Neuronal stem cell (in vitro differentiated cells): Measurements from ENCODE around the gene DNASE1L3. TPM values are rescaled to one million over a fixed set of nuclear protein-coding genes. Genes with fewer than 3 reads are reported as not detected.

Source experiments
- DNase-seq: peaks from one replicate; pipeline ENCODE4 v3.0.0-alpha.2; 2013; ENCODE audit warnings: low spot score
- H2AFZ ChIP-seq: one replicate; pipeline ENCODE4 v1.6.1; 2013; ENCODE audit warnings: mild to moderate bottlenecking, low read length, inconsistent platforms
- H2AK5ac ChIP-seq: 2 replicates; pipeline ENCODE4 v1.6.1; 2013; ENCODE audit warnings: low read depth, mild to moderate bottlenecking, inconsistent platforms, low read length, moderate library complexity, mixed read lengths
- H2BK120ac ChIP-seq: 2 replicates; pipeline ENCODE4 v1.6.1; 2013; ENCODE audit warnings: low read depth, mild to moderate bottlenecking, inconsistent platforms, low read length, moderate library complexity, mixed read lengths
- H2BK12ac ChIP-seq: one replicate; pipeline ENCODE4 v1.6.1; 2013; ENCODE audit warnings: low read length, inconsistent platforms
- H2BK15ac ChIP-seq: 2 replicates; pipeline ENCODE4 v1.6.1; 2013; ENCODE audit warnings: mild to moderate bottlenecking, low read length, inconsistent platforms, mixed read lengths
- H2BK5ac ChIP-seq: one replicate; pipeline ENCODE4 v1.6.1; 2013; ENCODE audit warnings: inconsistent platforms, mild to moderate bottlenecking, low read length, moderate library complexity
- H3K14ac ChIP-seq: one replicate; pipeline ENCODE4 v1.6.1; 2013; ENCODE audit warnings: low read length, inconsistent platforms
- H3K18ac ChIP-seq: 2 replicates; pipeline ENCODE4 v1.6.1; 2013; ENCODE audit warnings: low read length, inconsistent platforms
- H3K23ac ChIP-seq: 2 replicates; pipeline ENCODE4 v1.6.1; 2013; ENCODE audit warnings: low read depth, mild to moderate bottlenecking, mixed read lengths, low read length, inconsistent platforms; ENCODE audit not compliant: poor library complexity
- H3K27ac ChIP-seq: replicated peaks from 3 replicates; pipeline ENCODE4 v1.5.1; 2013; ENCODE audit warnings: low read length, inconsistent platforms
- H3K27me3 ChIP-seq, 3 experiments: 2 replicates each; pipeline ENCODE4 v1.6.1; 2013; ENCODE audit warnings: low read length in 3 of 3, mild to moderate bottlenecking in 2 of 3, inconsistent platforms in 1 of 3, low read depth in 1 of 3, mixed read lengths in 1 of 3, moderate library complexity in 1 of 3; ENCODE audit not compliant: control insufficient read depth in 3 of 3, insufficient read depth in 3 of 3
- H3K36me3 ChIP-seq, 2 donors: replicated peaks in 1 of 2; 2 replicates each; pipeline ENCODE4 v1.6.1; 2013; ENCODE audit warnings: low read length in 2 of 2; ENCODE audit not compliant: control insufficient read depth in 2 of 2, insufficient read depth in 2 of 2
- H3K4ac ChIP-seq: 2 replicates; pipeline ENCODE4 v1.6.1; 2013; ENCODE audit warnings: inconsistent platforms, mild to moderate bottlenecking, low read length, moderate library complexity
- H3K4me1 ChIP-seq, 2 donors: 1 replicate in 1 of 2; 2 replicates in 1 of 2; pipeline ENCODE4 v1.6.1; 2013; ENCODE audit warnings: low read length in 2 of 2, low read depth in 1 of 2; ENCODE audit not compliant: control insufficient read depth in 2 of 2, insufficient read depth in 1 of 2
- H3K4me2 ChIP-seq: one replicate; pipeline ENCODE4 v1.6.1; 2013; ENCODE audit warnings: mild to moderate bottlenecking, low read length, inconsistent platforms; ENCODE audit not compliant: insufficient read depth, poor library complexity, severe bottlenecking
- H3K4me3 ChIP-seq, 2 donors: 2 replicates each; pipeline ENCODE4 v1.5.1; 2013; ENCODE audit warnings: low read length in 2 of 2, mild to moderate bottlenecking in 2 of 2, inconsistent platforms in 1 of 2, moderate library complexity in 1 of 2
- H3K79me1 ChIP-seq: one replicate; pipeline ENCODE4 v1.6.1; 2013; ENCODE audit warnings: low read depth, mild to moderate bottlenecking, inconsistent platforms, low read length, moderate library complexity
- H3K9ac ChIP-seq: one replicate; pipeline ENCODE4 v1.6.1; 2013; ENCODE audit warnings: mild to moderate bottlenecking, low read depth, low read length, inconsistent platforms; ENCODE audit not compliant: poor library complexity
- H3K9me3 ChIP-seq, 2 donors: replicated peaks in 1 of 2; 2 replicates each; pipeline versions ENCODE3 to v1.6.1; 2013; ENCODE audit warnings: low read length in 2 of 2, mild to moderate bottlenecking in 2 of 2, inconsistent platforms in 1 of 2, low read depth in 1 of 2, mixed read lengths in 1 of 2, moderate library complexity in 1 of 2; ENCODE audit not compliant: control insufficient read depth in 2 of 2, insufficient read depth in 1 of 2
- H4K8ac ChIP-seq: one replicate; pipeline ENCODE4 v1.6.1; 2013; ENCODE audit warnings: low read depth, mild to moderate bottlenecking, inconsistent platforms, low read length, moderate library complexity
- H4K91ac ChIP-seq: one replicate; pipeline ENCODE4 v1.6.1; 2013; ENCODE audit warnings: low read length, low read depth, mild to moderate bottlenecking, inconsistent platforms; ENCODE audit not compliant: poor library complexity
- WGBS, 2 donors: extraction: QIAGEN DNeasy Blood & Tissue Kit; methylation state at CpG; one replicate each; pipeline ENCODE4 v1.1.7; 2013; ENCODE audit warnings: missing lambda C conversion rate in 2 of 2, mixed read lengths in 1 of 2; ENCODE audit not compliant: insufficient read length in 2 of 2, insufficient replicate concordance in 1 of 2; ENCODE audit errors: extremely low coverage in 2 of 2; 5-methylcytosine and 5-hydroxymethylcytosine counted together
- polyA plus RNA-seq, 2 experiments: library from polyadenylated mRNA; stranded (reverse); fragments of 200-250 nt; gene quantifications; one replicate each; pipeline ENCODE4 v1.2.3, GENCODE V29; 2013

The DNASE1L3 gene
- polyA plus RNA-seq (2013, experiment 1 of 2) = not detected
- polyA plus RNA-seq (2013, experiment 2 of 2) = not detected

GRCh38 chr3:58210761-58211460 lies at the start of gene DNASE1L3:
TSS of gene DNASE1L3 (minus strand) at chr3:58210972. CDS start at chr3:58210906, 66 bp downstream.
- Histone ChIP-seq H3K9me3 (no peaks in the 10 kb centered on the region), H3K4ac (no peak within 1 kb of the TSS), H2BK5ac (no peak within 1 kb of the TSS), H3K4me3 (no peak within 1 kb of the TSS), H3K18ac (no peak within 1 kb of the TSS), H3K27me3 (peaks cover 0 to 42% (median 7%) of the 10 kb centered on the region in 3 experiments), H3K79me1 (no peaks in the 10 kb centered on the region), H3K4me1 (no peaks in the 10 kb centered on the region), H2AK5ac (no peak within 1 kb of the TSS), H3K36me3 (no peaks in the 10 kb centered on the region), H2BK12ac (no peak within 1 kb of the TSS), H3K9ac (no peak within 1 kb of the TSS), H3K27ac (no peak within 1 kb of the TSS), H3K14ac (no peak within 1 kb of the TSS), H2BK15ac (no peak within 1 kb of the TSS), H2AFZ (no peak within 1 kb of the TSS), H3K23ac (no peak within 1 kb of the TSS), H4K8ac (no peak within 1 kb of the TSS), H3K4me2 (no peak within 1 kb of the TSS), H2BK120ac (no peak within 1 kb of the TSS), H4K91ac (no peak within 1 kb of the TSS)
- DNase-seq = no peak
- WGBS, 2 donors = no CpG with 5 or more reads among the region's 14 CpGs

- no peaks in the 10 kb centered on the region for H3K79me1 ChIP-seq
- no peak overlapping the region for H3K4me2 ChIP-seq
- WGBS, 2 donors = no CpG with 5 or more reads among the region's 6 CpGs
- H3K18ac ChIP-seq = peak overlapping the region; percentile 5
- H3K36me3 ChIP-seq = no peaks in the 10 kb centered on the region
- H3K4ac ChIP-seq = no peak overlapping the region
- H3K14ac ChIP-seq = no peak overlapping the region
- H2AK5ac ChIP-seq = peak overlapping the region; percentile 6
- H3K9me3 ChIP-seq = no peaks in the 10 kb centered on the region
- H3K23ac ChIP-seq = no peak overlapping the region
- H3K9ac ChIP-seq = no peak overlapping the region
- no peak overlapping the region for H4K8ac ChIP-seq
- no peak overlapping the region for H2BK120ac ChIP-seq
- H2BK5ac ChIP-seq = peak overlapping the region; percentile 2
- H2AFZ ChIP-seq = no peak overlapping the region
- no peaks in the 10 kb centered on the region for H3K27me3 ChIP-seq
- H3K27ac ChIP-seq = peak overlapping the region; percentile 60
- no peak overlapping the region for H4K91ac ChIP-seq
- peaks cover 0 to 22% of the 10 kb centered on the region in 2 donors for H3K4me1 ChIP-seq
- peak overlapping the region in 1 of 2 donors; percentile 4 for H3K4me3 ChIP-seq
- DNase-seq = no peak
- no peak overlapping the region for H2BK12ac ChIP-seq
- no peak overlapping the region for H2BK15ac ChIP-seq
Measured at GRCh38 chr3:58260261-58260731, 49.5 kb upstream of the DNASE1L3 start.

GRCh38 chr3:58258392-58259055 lies 47.8 kb upstream of the DNASE1L3 start:
- Histone ChIP-seq H3K9ac (no peak overlapping the region), H3K4ac (no peak overlapping the region), H3K27me3 (peaks cover 0 to 8% (median 0%) of the 10 kb centered on the region in 3 experiments), H3K4me3 (no peak overlapping the region), H4K8ac (no peak overlapping the region), H3K14ac (no peak overlapping the region), H3K4me1 (peaks cover 0 to 22% of the 10 kb centered on the region in 2 donors), H3K9me3 (no peaks in the 10 kb centered on the region), H3K36me3 (no peaks in the 10 kb centered on the region), H2BK5ac (no peak overlapping the region), H2BK12ac (no peak overlapping the region), H3K4me2 (no peak overlapping the region), H2BK15ac (no peak overlapping the region), H2AK5ac (no peak overlapping the region), H4K91ac (no peak overlapping the region), H3K23ac (no peak overlapping the region), H3K27ac (peak overlapping the region; percentile 80), H3K18ac (peak overlapping the region; percentile 50), H2BK120ac (no peak overlapping the region), H2AFZ (no peak overlapping the region), H3K79me1 (no peaks in the 10 kb centered on the region)
- peak; percentile 51 for DNase-seq
- WGBS, 2 donors = no CpG with 5 or more reads among the region's 10 CpGs

- no peak overlapping the region for H4K8ac ChIP-seq
- no peaks in the 10 kb centered on the region for H3K36me3 ChIP-seq
- no peak overlapping the region for H2AFZ ChIP-seq
- no peak overlapping the region for H3K4ac ChIP-seq
- no peak overlapping the region for H2BK120ac ChIP-seq
- H2BK12ac ChIP-seq = no peak overlapping the region
- no peak overlapping the region for H2AK5ac ChIP-seq
- H3K4me2 ChIP-seq = no peak overlapping the region
- H3K9me3 ChIP-seq = no peaks in the 10 kb centered on the region
- peaks cover 0 to 27% (median 0%) of the 10 kb centered on the region in 3 experiments for H3K27me3 ChIP-seq
- H4K91ac ChIP-seq = no peak overlapping the region
- no peaks in the 10 kb centered on the region for H3K79me1 ChIP-seq
- WGBS, 2 donors = no CpG with 5 or more reads among the region's 4 CpGs
- H3K18ac ChIP-seq = no peak overlapping the region
- H2BK5ac ChIP-seq = no peak overlapping the region
- H3K23ac ChIP-seq = no peak overlapping the region
- H3K9ac ChIP-seq = no peak overlapping the region
- no peak overlapping the region for H3K14ac ChIP-seq
- no peak overlapping the region for H3K27ac ChIP-seq
- DNase-seq = no peak
- no peak overlapping the region for H3K4me3 ChIP-seq
- H2BK15ac ChIP-seq = no peak overlapping the region
- peaks cover 0 to 25% of the 10 kb centered on the region in 2 donors for H3K4me1 ChIP-seq
Measured at GRCh38 chr3:58256511-58256910, 45.7 kb upstream of the DNASE1L3 start.
